Uterus (tissue), 4 donors: ENCODE measurements around the gene SLC17A7. TPM values are rescaled to one million over a fixed set of nuclear protein-coding genes. Genes with fewer than 3 reads are reported as not detected.

Experiments
- DNase-seq, 2 donors: peaks; one replicate each; pipeline ENCODE4 v3.0.0-alpha.2; 2019 to 2020
- H3K27ac ChIP-seq, 2 donors: fragments of 200-600 bp; sonication (generic); 1 replicate in 1 of 2; 2 replicates in 1 of 2; pipeline ENCODE4 v1.5.1; 2016 to 2018
- H3K27me3 ChIP-seq, 2 donors: fragments of 200-600 bp; sonication (generic); one replicate each; pipeline ENCODE4 v1.5.1; 2018 to 2019; ENCODE audit warnings: control low read depth in 1 of 2
- H3K36me3 ChIP-seq, 2 donors: fragments of 200-600 bp; sonication (generic); one replicate each; pipeline ENCODE4 v1.5.1; 2019; ENCODE audit warnings: control low read depth in 1 of 2
- H3K4me1 ChIP-seq, 2 donors: fragments of 200-600 bp; sonication (generic); one replicate each; pipeline ENCODE4 v1.5.1; 2018 to 2019; ENCODE audit warnings: control low read depth in 1 of 2
- H3K4me3 ChIP-seq, 2 donors: fragments of 200-600 bp; sonication (generic); 1 replicate in 1 of 2; 2 replicates in 1 of 2; pipeline ENCODE4 v1.5.1; 2018 to 2019; ENCODE audit warnings: mild to moderate bottlenecking in 1 of 2
- H3K9me3 ChIP-seq, 2 donors: fragments of 200-600 bp; sonication (generic); one replicate each; pipeline ENCODE4 v1.5.1; 2019; ENCODE audit warnings: control low read depth in 1 of 2
- CTCF ChIP-seq, 4 experiments: fragments of 200-600 bp in 2 of 4; fragments of 450-650 bp in 2 of 4; sonication (generic) in 2 of 4; IDR thresholded peaks; one replicate each; pipeline ENCODE4 v1.5.1; 2016 to 2019; ENCODE audit warnings: antibody characterized with exemption in 4 of 4, mild to moderate bottlenecking in 2 of 4, moderate library complexity in 1 of 4
- POLR2A ChIP-seq, 2 donors: fragments of 450-650 bp; IDR thresholded peaks; one replicate each; pipeline ENCODE4 v1.6.1; 2016; ENCODE audit warnings: antibody characterized with exemption in 2 of 2, mild to moderate bottlenecking in 1 of 2, moderate library complexity in 1 of 2
- intact Hi-C: fragments of 100-400 bp; cut with DNase I; formaldehyde crosslinking; loops from one replicate; pipeline ENCODE4 v1.15.1; 2023; ENCODE audit warnings: low total_unique reads
- total RNA-seq, 4 donors: library from RNA; depleted of rRNA in 3 of 4; stranded (reverse); fragments of >200 nt in 3 of 4; gene quantifications; one replicate each; pipeline versions ENCODE4 v1.1.0 to v1.2.4, GENCODE V29; 2014 to 2023
- donor health status: DM: yes; HTN: yes; CAD: no.

Gene SLC17A7
- total RNA-seq, 4 donors from 2014 or later, result 1.3 to 5.6 (median 1.9) TPM; not detected in 1

GRCh38 chr19:49409441-49410029 lies 31.8 kb downstream of the SLC17A7 start:
- no peaks in the 10 kb centered on the region for H3K4me1 ChIP-seq
- H3K4me3 ChIP-seq, result no peak overlapping the region
- TF ChIP-seq CTCF (IDR thresholded peaks at IDR 0.05) (no peak), POLR2A (IDR thresholded peaks at IDR 0.05) (no peak)
- no peaks in the 10 kb centered on the region for H3K27me3 ChIP-seq
- DNase-seq, result no peak
- H3K9me3 ChIP-seq, result no peaks in the 10 kb centered on the region
- no peak overlapping the region for H3K27ac ChIP-seq
- H3K36me3 ChIP-seq, result no peaks in the 10 kb centered on the region
- intact Hi-C loops, result no loop called here

- H3K4me1 ChIP-seq, result no peaks in the 10 kb centered on the region
- H3K36me3 ChIP-seq, result no peaks in the 10 kb centered on the region
- H3K27me3 ChIP-seq, result no peaks in the 10 kb centered on the region
- no peak overlapping the region for H3K4me3 ChIP-seq
- intact Hi-C loops, result no loop called here
- no peak overlapping the region for H3K27ac ChIP-seq
- no peaks in the 10 kb centered on the region for H3K9me3 ChIP-seq
- no peak for DNase-seq
- TF ChIP-seq CTCF (IDR thresholded peaks at IDR 0.05), result no peak
- TF ChIP-seq POLR2A (IDR thresholded peaks at IDR 0.05), result no peak
Observed at GRCh38 chr19:49408816-49409440, 32.4 kb downstream of the SLC17A7 start.

- Histone ChIP-seq H3K4me1 (no peaks in the 10 kb centered on the region), H3K4me3 (no peak overlapping the region), H3K9me3 (no peaks in the 10 kb centered on the region), H3K36me3 (no peaks in the 10 kb centered on the region), H3K27ac (no peak overlapping the region), H3K27me3 (no peaks in the 10 kb centered on the region)
- intact Hi-C loops, result no loop called here
- no peak for TF ChIP-seq POLR2A (IDR thresholded peaks at IDR 0.05)
- TF ChIP-seq CTCF (IDR thresholded peaks at IDR 0.05), result no peak
- DNase-seq, result no peak
Observed at GRCh38 chr19:49407482-49408015, 33.8 kb downstream of the SLC17A7 start.

- no peak for DNase-seq
- intact Hi-C loops, result no loop called here
- no peak for TF ChIP-seq CTCF (IDR thresholded peaks at IDR 0.05)
- TF ChIP-seq POLR2A (IDR thresholded peaks at IDR 0.05), result no peak
Observed at GRCh38 chr19:49407079-49407478, 34.2 kb downstream of the SLC17A7 start.

GRCh38 chr19:49403404-49404187 lies 37.7 kb downstream of the SLC17A7 start:
- intact Hi-C loops, result no loop called here
- Histone ChIP-seq H3K27ac (no peak overlapping the region), H3K4me3 (no peak overlapping the region), H3K4me1 (no peaks in the 10 kb centered on the region), H3K27me3 (no peaks in the 10 kb centered on the region), H3K36me3 (no peaks in the 10 kb centered on the region), H3K9me3 (no peaks in the 10 kb centered on the region)
- no peak for DNase-seq
- TF ChIP-seq POLR2A (IDR thresholded peaks at IDR 0.05), result no peak
- TF ChIP-seq CTCF (IDR thresholded peaks at IDR 0.05), result no peak

More at GRCh38 chr19:49407079-49407478, 34.2 kb downstream of the SLC17A7 start:
- no peak overlapping the region for H3K4me3 ChIP-seq
- H3K27me3 ChIP-seq, result no peaks in the 10 kb centered on the region
- H3K27ac ChIP-seq, result no peak overlapping the region
- no peaks in the 10 kb centered on the region for H3K9me3 ChIP-seq
- H3K36me3 ChIP-seq, result no peaks in the 10 kb centered on the region
- no peaks in the 10 kb centered on the region for H3K4me1 ChIP-seq
